Loucy (cell line): ENCODE data around the gene WDR33.

ENCODE experiments used
- H2AFZ ChIP-seq: fragments of 200-600 bp; sonication (generic); 2 replicates; pipeline ENCODE4 v1.6.0; 2016; ENCODE audit warnings: antibody characterized with exemption, mild to moderate bottlenecking, low read length, moderate library complexity
- H3F3A ChIP-seq: fragments of 200-600 bp; 2 replicates; pipeline ENCODE4 v1.6.0; 2016; ENCODE audit warnings: antibody characterized with exemption, low read depth, mild to moderate bottlenecking
- H3K27me3 ChIP-seq: fragments of 200-600 bp; sonication (generic); 2 replicates; pipeline ENCODE4 v1.6.1; 2014; ENCODE audit warnings: low read length, mild to moderate bottlenecking; ENCODE audit not compliant: insufficient read depth, poor library complexity, severe bottlenecking
- H3K36me3 ChIP-seq: fragments of 200-600 bp; sonication (generic); 2 replicates; pipeline ENCODE4 v1.6.1; 2016; ENCODE audit warnings: low read length; ENCODE audit not compliant: insufficient read depth
- H3K4me1 ChIP-seq: fragments of 200-600 bp; sonication (generic); 2 replicates; pipeline ENCODE4 v1.5.1; 2014; ENCODE audit warnings: low read length, mild to moderate bottlenecking; ENCODE audit not compliant: insufficient read depth, poor library complexity, severe bottlenecking
- H3K4me2 ChIP-seq: fragments of 200-600 bp; sonication (generic); 2 replicates; pipeline ENCODE4 v1.6.0; 2014; ENCODE audit warnings: antibody characterized with exemption, low read length, low read depth, mild to moderate bottlenecking; ENCODE audit not compliant: poor library complexity, severe bottlenecking
- H3K4me3 ChIP-seq: fragments of 200-600 bp; sonication (generic); 2 replicates; pipeline ENCODE4 v1.5.1; 2014; ENCODE audit warnings: low read length, mild to moderate bottlenecking, mixed read lengths; ENCODE audit not compliant: poor library complexity, severe bottlenecking
- H3K79me2 ChIP-seq: fragments of 200-600 bp; sonication (generic); 2 replicates; pipeline ENCODE4 v1.6.1; 2014; ENCODE audit warnings: low read length; ENCODE audit not compliant: insufficient read depth
- H3K9ac ChIP-seq: fragments of 200-600 bp; sonication (generic); 2 replicates; pipeline ENCODE4 v1.6.0; 2014; ENCODE audit warnings: mild to moderate bottlenecking, low read depth, low read length, moderate library complexity; ENCODE audit not compliant: poor library complexity, severe bottlenecking
- H3K9me2 ChIP-seq: fragments of 200-600 bp; sonication (generic); replicated peaks from 2 replicates; pipeline ENCODE4 v1.6.1; 2016; ENCODE audit warnings: low read depth, low read length, mixed read lengths
- H3K9me3 ChIP-seq: fragments of 200-600 bp; sonication (generic); 2 replicates; pipeline ENCODE4 v1.6.1; 2014; ENCODE audit warnings: mild to moderate bottlenecking, antibody characterized with exemption, low read length, low read depth; ENCODE audit not compliant: insufficient read depth
- H4K20me1 ChIP-seq: fragments of 200-600 bp; sonication (generic); 2 replicates; pipeline ENCODE4 v1.6.0; 2014; ENCODE audit warnings: antibody characterized with exemption, low read length, mild to moderate bottlenecking; ENCODE audit not compliant: insufficient read depth, poor library complexity, severe bottlenecking
- EZH2phosphoT487 ChIP-seq: fragments of 200-600 bp; IDR thresholded peaks from 2 replicates; pipeline ENCODE4 v1.6.1; 2018; ENCODE audit warnings: antibody characterized with exemption, mild to moderate bottlenecking, moderate library complexity, borderline replicate concordance
- TF ChIP-seq, protein P1 (sequence below): fragments of 200-600 bp; sonication (generic); conservative IDR thresholded peaks from 2 replicates; pipeline ENCODE4 v1.5.1; 2014; ENCODE audit warnings: mild to moderate bottlenecking, antibody characterized with exemption, low read length

WDR33 gene

DNA sequence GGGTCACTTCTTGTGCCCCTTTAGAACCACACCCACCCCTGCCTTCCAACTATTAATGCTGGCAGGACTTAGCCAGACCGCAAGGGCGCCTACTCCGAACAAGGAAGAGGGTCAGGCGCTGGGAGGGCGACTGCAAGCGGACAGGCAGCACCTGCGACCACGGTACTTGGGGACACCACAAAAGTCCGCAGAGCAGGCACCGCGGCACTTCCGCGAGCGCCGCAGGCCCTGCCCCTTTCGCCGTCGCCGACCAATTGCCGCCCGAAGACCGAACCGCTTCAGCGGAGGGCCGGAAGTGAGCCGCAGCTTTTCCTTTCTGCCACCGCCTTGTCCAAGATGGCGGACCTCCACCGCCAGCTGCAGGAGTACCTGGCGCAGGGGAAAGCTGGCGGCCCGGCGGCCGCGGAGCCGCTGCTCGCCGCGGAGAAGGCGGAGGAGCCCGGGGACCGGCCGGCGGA is 109.7 kb downstream of the WDR33 start, which contains the start of gene SFT2D3:
SFT2D3 (plus strand) TSS at position 305 of the 458 bp plus-strand sequence; CDS start at position 337, 32 bp downstream.
- no peak for TF ChIP-seq EZH2phosphoT487
- TF ChIP-seq, protein P1, sequence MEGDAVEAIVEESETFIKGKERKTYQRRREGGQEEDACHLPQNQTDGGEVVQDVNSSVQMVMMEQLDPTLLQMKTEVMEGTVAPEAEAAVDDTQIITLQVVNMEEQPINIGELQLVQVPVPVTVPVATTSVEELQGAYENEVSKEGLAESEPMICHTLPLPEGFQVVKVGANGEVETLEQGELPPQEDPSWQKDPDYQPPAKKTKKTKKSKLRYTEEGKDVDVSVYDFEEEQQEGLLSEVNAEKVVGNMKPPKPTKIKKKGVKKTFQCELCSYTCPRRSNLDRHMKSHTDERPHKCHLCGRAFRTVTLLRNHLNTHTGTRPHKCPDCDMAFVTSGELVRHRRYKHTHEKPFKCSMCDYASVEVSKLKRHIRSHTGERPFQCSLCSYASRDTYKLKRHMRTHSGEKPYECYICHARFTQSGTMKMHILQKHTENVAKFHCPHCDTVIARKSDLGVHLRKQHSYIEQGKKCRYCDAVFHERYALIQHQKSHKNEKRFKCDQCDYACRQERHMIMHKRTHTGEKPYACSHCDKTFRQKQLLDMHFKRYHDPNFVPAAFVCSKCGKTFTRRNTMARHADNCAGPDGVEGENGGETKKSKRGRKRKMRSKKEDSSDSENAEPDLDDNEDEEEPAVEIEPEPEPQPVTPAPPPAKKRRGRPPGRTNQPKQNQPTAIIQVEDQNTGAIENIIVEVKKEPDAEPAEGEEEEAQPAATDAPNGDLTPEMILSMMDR, result no peak
- H3K9me2 ChIP-seq, result no peaks in the 10 kb centered on the region
- peak within 1 kb of the TSS; percentile 72 for H2AFZ ChIP-seq
- H3K79me2 ChIP-seq, result peaks cover 26% of the 10 kb centered on the region
- peak within 1 kb of the TSS; percentile 96 for H3K4me2 ChIP-seq
- peak within 1 kb of the TSS; percentile 78 for H3K4me3 ChIP-seq
- H3K4me1 ChIP-seq, result peaks cover 30% of the 10 kb centered on the region
- no peaks in the 10 kb centered on the region for H3K27me3 ChIP-seq
- no peaks in the 10 kb centered on the region; the same call in 1 of the 2 replicates for H3K36me3 ChIP-seq
- peak within 1 kb of the TSS; percentile 76 for H3K9ac ChIP-seq
- peaks cover 26% of the 10 kb centered on the region for H4K20me1 ChIP-seq
- peaks cover 3% of the 10 kb centered on the region; the same call in 1 of the 2 replicates for H3F3A ChIP-seq
- no peaks in the 10 kb centered on the region for H3K9me3 ChIP-seq

DNA sequence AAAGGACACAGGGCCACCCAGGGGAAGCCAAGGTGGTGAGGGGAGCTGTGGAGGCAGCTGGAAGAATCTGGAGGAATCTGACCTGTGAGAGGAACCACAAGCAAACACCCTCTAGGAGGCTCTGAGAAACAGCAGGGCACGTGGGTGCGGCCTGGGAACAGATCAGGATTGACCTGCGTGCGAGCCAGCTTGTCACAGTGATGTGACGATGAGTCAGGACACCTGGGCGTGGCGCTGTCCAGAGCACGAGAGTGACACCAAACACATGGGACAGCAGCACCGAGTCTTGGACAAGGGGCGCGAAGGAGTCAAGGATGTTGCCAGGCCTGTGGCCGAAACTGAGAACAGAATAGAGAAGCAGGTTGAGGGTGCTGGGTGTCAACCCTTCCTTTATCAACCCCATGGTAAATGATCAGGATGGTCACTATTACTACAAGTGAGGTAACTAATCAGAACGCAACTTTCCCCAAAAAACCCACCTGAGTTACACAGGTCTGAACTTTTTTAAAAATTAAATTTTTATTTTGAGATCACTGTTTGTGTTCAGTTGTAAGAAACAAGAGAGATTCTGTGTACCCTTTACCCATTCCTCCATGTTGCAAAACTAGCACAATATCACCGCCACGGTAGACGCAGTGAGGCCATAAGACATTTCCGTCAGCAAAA is 110.3 kb downstream of the WDR33 start:
- peaks cover 26% of the 10 kb centered on the region for H3K79me2 ChIP-seq
- peak overlapping the region; percentile 81 for H3K4me2 ChIP-seq
- peak overlapping the region; percentile 72 for H2AFZ ChIP-seq
- peak overlapping the region; percentile 78 for H3K4me3 ChIP-seq
- no peaks in the 10 kb centered on the region for H3K9me3 ChIP-seq
- peaks cover 3% of the 10 kb centered on the region; the same call in 1 of the 2 replicates for H3F3A ChIP-seq
- no peak for TF ChIP-seq EZH2phosphoT487
- TF ChIP-seq, protein P1, result no peak
- peaks cover 30% of the 10 kb centered on the region for H3K4me1 ChIP-seq
- H3K27me3 ChIP-seq, result no peaks in the 10 kb centered on the region
- H4K20me1 ChIP-seq, result peaks cover 26% of the 10 kb centered on the region
- H3K9ac ChIP-seq, result peak overlapping the region; percentile 76
- H3K36me3 ChIP-seq, result no peaks in the 10 kb centered on the region; the same call in 1 of the 2 replicates
- no peaks in the 10 kb centered on the region for H3K9me2 ChIP-seq

- Histone ChIP-seq H3K9me3 (no peaks in the 10 kb centered on the region), H3K4me3 (no peak overlapping the region), H3K4me2 (no peak overlapping the region), H3F3A (no peaks in the 10 kb centered on the region), H3K27me3 (no peaks in the 10 kb centered on the region), H2AFZ (no peak overlapping the region), H3K9ac (no peak overlapping the region), H3K79me2 (peaks cover 16% of the 10 kb centered on the region), H3K9me2 (no peaks in the 10 kb centered on the region), H3K36me3 (no peaks in the 10 kb centered on the region), H4K20me1 (peaks cover 16% of the 10 kb centered on the region), H3K4me1 (peaks cover 21% of the 10 kb centered on the region)
- TF ChIP-seq, protein P1, result no peak
- no peak for TF ChIP-seq EZH2phosphoT487
Observed at GRCh38 chr2:127698553-127699355, 112.2 kb downstream of the WDR33 start.
